Natural killer cell treated with Interleukin-12 subunit alpha and Interleukin-12 subunit beta and Interleukin-15 and Interleukin-18, amount 100 ng/mL, for 72 hours (primary cell): ENCODE measurements around the gene PLBD1. TPM values are rescaled to one million over a fixed set of nuclear protein-coding genes. Genes with fewer than 3 reads are reported as not detected.

Experiments
- ATAC-seq, 2 donors: fragments of 150-1000 bp; cut with Tn5 transposase in 1 of 2; sonication (Bioruptor Pico), chemical (Tn5 transposase) in 1 of 2; 2 replicates each; pipeline ENCODE4 v1.10.0; 2021
- DNase-seq: peaks from one replicate; pipeline ENCODE4 v3.0.0; 2022; ENCODE audit warnings: low spot score
- H3K27ac Mint-ChIP-seq, 2 donors: 1 replicate in 1 of 2; 2 replicates in 1 of 2; pipeline ENCODE4 v1.8.0; 2022; ENCODE audit warnings: mixed read lengths in 2 of 2, mild to moderate bottlenecking in 1 of 2, moderate library complexity in 1 of 2
- H3K27me3 Mint-ChIP-seq, 2 donors: 1 replicate in 1 of 2; 2 replicates in 1 of 2; pipeline ENCODE4 v1.8.0; 2022; ENCODE audit warnings: mixed read lengths in 2 of 2
- H3K36me3 Mint-ChIP-seq: one replicate; pipeline ENCODE4 v1.8.0; 2022; ENCODE audit warnings: mixed read lengths
- H3K4me1 Mint-ChIP-seq, 2 donors: 1 replicate in 1 of 2; 2 replicates in 1 of 2; pipeline ENCODE4 v1.8.0; 2022; ENCODE audit warnings: low read depth in 2 of 2, mixed read lengths in 2 of 2, mild to moderate bottlenecking in 1 of 2
- H3K4me3 Mint-ChIP-seq: one replicate; pipeline ENCODE4 v1.8.0; 2022; ENCODE audit warnings: mixed read lengths
- H3K9me3 Mint-ChIP-seq: 2 replicates; pipeline ENCODE4 v1.8.0; 2022; ENCODE audit warnings: mixed read lengths
- total RNA-seq, 2 donors: library from RNA; stranded (reverse); gene quantifications; one replicate each; pipeline ENCODE4 v1.2.3, GENCODE V29; 2022

The PLBD1 gene
- total RNA-seq, 2 donors from 2014 or later = not detected

GRCh38 chr12:14505626-14506596 is 61.8 kb downstream of the PLBD1 start:
- DNase-seq (no peak), ATAC-seq (no peak)
- Mint-ChIP-seq H3K36me3 (peaks cover 6% of the 10 kb centered on the region), H3K9me3 (no peaks in the 10 kb centered on the region), H3K27me3 (no peaks in the 10 kb centered on the region), H3K4me3 (no peak overlapping the region), H3K4me1 (peaks cover 0 to 3% of the 10 kb centered on the region in 2 donors), H3K27ac (no peak overlapping the region)

- H3K27ac Mint-ChIP-seq = no peak overlapping the region
- peaks cover 2 to 11% of the 10 kb centered on the region in 2 donors for H3K4me1 Mint-ChIP-seq
- no peaks in the 10 kb centered on the region for H3K9me3 Mint-ChIP-seq
- no peak for ATAC-seq
- peaks cover 41% of the 10 kb centered on the region for H3K36me3 Mint-ChIP-seq
- H3K4me3 Mint-ChIP-seq = no peak overlapping the region
- no peak for DNase-seq
- no peaks in the 10 kb centered on the region for H3K27me3 Mint-ChIP-seq
These were observed 72.4 kb downstream of the PLBD1 start for GRCh38 chr12:14495326-14495725.

DNA sequence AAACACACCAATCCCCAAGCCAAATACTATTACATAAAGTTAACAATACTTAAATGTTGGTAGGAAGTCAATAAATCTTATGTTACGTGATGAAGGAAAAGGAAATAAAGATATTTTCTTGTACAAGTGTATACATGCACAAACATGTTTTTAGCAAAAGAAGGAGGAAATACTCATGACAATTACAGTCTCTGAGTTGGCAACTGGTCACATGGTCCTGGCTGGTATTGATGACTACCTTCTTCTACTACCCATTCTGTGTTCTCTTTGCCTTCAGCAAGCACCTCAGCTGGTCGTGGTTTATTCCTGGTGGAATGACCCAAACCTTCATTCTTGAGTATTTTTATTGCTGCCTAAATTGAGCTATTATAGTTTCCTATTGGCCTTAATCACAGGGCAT is 84.8 kb downstream of the PLBD1 start:
- Mint-ChIP-seq H3K27me3 (no peaks in the 10 kb centered on the region), H3K27ac (no peak overlapping the region), H3K9me3 (no peaks in the 10 kb centered on the region), H3K36me3 (peaks cover 18% of the 10 kb centered on the region), H3K4me3 (no peak overlapping the region), H3K4me1 (peaks cover 0 to 3% of the 10 kb centered on the region in 2 donors)
- ATAC-seq (no peak), DNase-seq (no peak)

GRCh38 chr12:14482361-14482760 is 85.3 kb downstream of the PLBD1 start:
- no peak overlapping the region for H3K4me3 Mint-ChIP-seq
- peaks cover 0 to 3% of the 10 kb centered on the region in 2 donors for H3K4me1 Mint-ChIP-seq
- DNase-seq (no peak), ATAC-seq (no peak)
- H3K9me3 Mint-ChIP-seq = no peaks in the 10 kb centered on the region
- H3K36me3 Mint-ChIP-seq = peaks cover 23% of the 10 kb centered on the region
- H3K27me3 Mint-ChIP-seq = no peaks in the 10 kb centered on the region
- no peak overlapping the region for H3K27ac Mint-ChIP-seq

- Mint-ChIP-seq H3K36me3 (peaks cover 21% of the 10 kb centered on the region), H3K4me1 (peaks cover 0 to 3% of the 10 kb centered on the region in 2 donors), H3K27ac (no peak overlapping the region), H3K27me3 (no peaks in the 10 kb centered on the region), H3K4me3 (no peak overlapping the region), H3K9me3 (no peaks in the 10 kb centered on the region)
- DNase-seq = no peak
- ATAC-seq = no peak
These were observed 86.5 kb downstream of the PLBD1 start for GRCh38 chr12:14481201-14481600.

DNA sequence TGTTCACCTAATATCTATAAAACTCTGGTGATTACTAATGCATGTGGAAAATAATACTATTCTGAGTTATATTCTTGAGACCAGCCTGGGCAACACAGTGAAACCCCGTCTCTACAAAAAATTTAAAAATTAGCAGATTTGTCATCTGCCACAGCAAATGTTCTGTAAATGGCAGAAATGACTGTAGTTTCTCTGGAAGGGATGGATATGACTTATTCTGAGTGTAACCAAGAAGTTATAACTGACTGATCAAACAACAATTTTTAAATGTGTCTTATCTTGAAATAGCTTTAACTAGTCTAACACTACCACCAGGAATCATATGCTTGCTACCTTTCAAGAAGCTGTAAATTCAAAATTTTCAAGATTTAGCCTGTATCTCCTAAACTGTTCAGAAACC is 88.7 kb downstream of the PLBD1 start:
- Mint-ChIP-seq H3K27me3 (no peaks in the 10 kb centered on the region), H3K9me3 (no peaks in the 10 kb centered on the region), H3K36me3 (peaks cover 41% of the 10 kb centered on the region), H3K27ac (no peak overlapping the region), H3K4me1 (peaks cover 0 to 4% of the 10 kb centered on the region in 2 donors), H3K4me3 (no peak overlapping the region)
- peak in 1 of 2 donors; percentile 27 for ATAC-seq
- no peak for DNase-seq

DNA sequence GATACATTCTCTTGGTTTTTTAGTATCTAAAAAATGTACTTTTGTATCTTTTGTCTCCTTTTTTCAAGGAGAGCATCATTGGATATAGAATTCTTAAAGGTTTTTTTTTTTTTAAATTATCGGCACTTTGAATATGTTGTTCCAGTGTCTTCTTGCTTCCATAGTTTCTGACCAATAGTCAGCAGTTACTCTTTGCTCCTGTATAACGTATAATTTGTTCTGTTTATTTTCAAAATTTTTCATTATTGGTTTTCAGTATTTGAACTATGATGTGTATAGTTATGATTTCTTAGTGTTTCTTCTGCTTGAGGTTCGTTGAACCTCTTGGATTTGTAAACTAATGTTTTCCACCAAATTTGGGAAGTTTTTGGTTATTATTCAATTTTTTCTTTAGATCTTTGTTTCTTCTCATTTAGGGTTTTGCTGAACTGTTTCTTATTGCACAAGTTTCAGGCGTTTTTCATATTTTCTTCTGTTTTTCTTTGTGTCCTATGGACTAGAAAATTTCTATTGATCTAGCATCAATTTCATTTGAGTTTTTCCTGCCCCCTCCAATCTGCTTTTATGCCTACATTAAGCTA is 93.9 kb downstream of the PLBD1 start:
- no peak overlapping the region for H3K4me3 Mint-ChIP-seq
- no peaks in the 10 kb centered on the region for H3K27me3 Mint-ChIP-seq
- peaks cover 3% of the 10 kb centered on the region for H3K9me3 Mint-ChIP-seq
- no peak overlapping the region for H3K27ac Mint-ChIP-seq
- DNase-seq = no peak
- H3K4me1 Mint-ChIP-seq = peaks cover 4 to 9% of the 10 kb centered on the region in 2 donors
- no peak for ATAC-seq
- peaks cover 57% of the 10 kb centered on the region for H3K36me3 Mint-ChIP-seq

- H3K4me1 Mint-ChIP-seq = peaks cover 4 to 9% of the 10 kb centered on the region in 2 donors
- no peak for DNase-seq
- H3K36me3 Mint-ChIP-seq = peaks cover 51% of the 10 kb centered on the region
- ATAC-seq = no peak
- H3K27me3 Mint-ChIP-seq = no peaks in the 10 kb centered on the region
- peak overlapping the region; percentile 13 to 39 for H3K27ac Mint-ChIP-seq
- no peak overlapping the region for H3K4me3 Mint-ChIP-seq
- H3K9me3 Mint-ChIP-seq = peaks cover 3% of the 10 kb centered on the region
These were observed 96.2 kb downstream of the PLBD1 start for GRCh38 chr12:14471497-14471896.

DNA sequence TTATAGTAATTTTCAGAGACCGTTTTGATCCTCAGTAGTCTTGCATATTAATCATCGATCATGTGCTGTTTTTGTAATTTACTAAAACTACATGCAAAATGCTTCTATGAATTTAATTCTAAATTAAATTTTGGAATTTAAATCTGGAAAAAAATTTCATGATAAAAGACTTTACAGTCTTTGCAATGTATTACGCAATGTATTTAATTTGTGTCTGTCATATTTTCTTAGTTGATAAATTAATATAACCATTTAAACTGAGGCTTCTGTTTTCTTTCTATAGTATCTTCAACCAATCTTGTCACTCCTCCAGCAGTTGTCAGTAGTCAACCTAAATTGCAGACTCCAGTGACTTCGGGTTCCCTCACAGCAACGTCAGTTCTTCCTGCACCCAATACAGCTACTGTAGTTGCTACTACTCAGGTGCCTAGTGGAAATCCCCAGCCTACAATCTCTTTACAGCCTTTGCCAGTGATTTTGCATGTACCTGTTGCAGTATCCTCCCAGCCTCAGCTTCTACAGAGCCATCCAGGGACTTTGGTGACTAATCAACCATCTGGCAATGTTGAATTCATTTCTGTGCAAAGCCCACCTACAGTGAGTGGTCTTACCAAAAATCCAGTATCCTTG is 107.4 kb downstream of the PLBD1 start:
- Mint-ChIP-seq H3K36me3 (peaks cover 10% of the 10 kb centered on the region), H3K9me3 (no peaks in the 10 kb centered on the region), H3K27me3 (no peaks in the 10 kb centered on the region), H3K4me3 (no peak overlapping the region), H3K4me1 (peaks cover 11 to 14% of the 10 kb centered on the region in 2 donors), H3K27ac (no peak overlapping the region)
- DNase-seq = no peak
- ATAC-seq = no peak

- Mint-ChIP-seq H3K4me1 (peaks cover 45 to 52% of the 10 kb centered on the region in 2 donors), H3K4me3 (peak overlapping the region; percentile 71), H3K27ac (peak overlapping the region; percentile 60 to 78), H3K9me3 (peaks cover 4% of the 10 kb centered on the region), H3K27me3 (no peaks in the 10 kb centered on the region), H3K36me3 (peaks cover 34% of the 10 kb centered on the region)
- ATAC-seq (peak; percentile 87 to 92), DNase-seq (no peak)
These were observed 113.4 kb downstream of the PLBD1 start for GRCh38 chr12:14454098-14454907.

Other genes starting within 250 kb of the PLBD1 start
- 100 to 1,000 TPM in 1 of 2 donors, 10 to 100 TPM in 1; 85.3 to 107 TPM for gene ATF7IP, start 202.2 kb downstream of the PLBD1 start, total RNA-seq
- gene GUCY2C, start 128.7 kb upstream of the PLBD1 start, total RNA-seq = not detected
- 10 to 100 TPM; 74.0 to 96.2 TPM for gene WBP11, start 235.6 kb upstream of the PLBD1 start, total RNA-seq
- gene C12orf60, start 235.8 kb upstream of the PLBD1 start, total RNA-seq = 1 to 10 TPM; 1.4 to 2.3 TPM
- gene SMCO3, start 246.3 kb upstream of the PLBD1 start, total RNA-seq = not detected